IMR-90 (cell line): Measurements from ENCODE around the gene NLRC5. TPM values are rescaled to one million over a fixed set of nuclear protein-coding genes. Genes with fewer than 3 reads are reported as not detected.

Experiments used
- ATAC-seq: fragments of 200-7000 bp; cut with Tn5 transposase; 2 replicates; pipeline ENCODE4 v1.9.1; 2020; ENCODE audit warnings: low read depth, mild to moderate bottlenecking, moderate library complexity
- BruUV-seq: library from RNA; stranded (reverse); fragments of 400-500 nt; replicated peaks from 2 replicates; lab custom pipeline; 2021; lab: Mats Ljungman, UMichigan
- CTCF ChIA-PET: fragments of 300-600 bp; formaldehyde crosslinking; extraction: SDS; loops from one replicate; lab custom pipeline; 2021; ENCODE audit warnings: antibody characterized with exemption; lab: Yijun Ruan, JAX
- POLR2A ChIA-PET: fragments of 300-600 bp; sonication (Branson Sonifier 250); formaldehyde crosslinking; loops from one replicate; lab custom pipeline; 2022; ENCODE audit warnings: antibody characterized with exemption; ENCODE audit not compliant: unreplicated experiment; lab: Charles Lee
- DNase-seq: peaks from one replicate; pipeline ENCODE4 v3.0.0; 2013
- H2AFZ ChIP-seq: replicated peaks from 2 replicates; pipeline ENCODE3; 2013; ENCODE audit warnings: low read length, mild to moderate bottlenecking; ENCODE audit not compliant: poor library complexity
- H2AK5ac ChIP-seq: 2 replicates; pipeline ENCODE4 v1.6.1; 2013; ENCODE audit warnings: low read depth, low read length, inconsistent platforms
- H2AK9ac ChIP-seq: replicated peaks from 2 replicates; pipeline ENCODE3; 2013; ENCODE audit warnings: mild to moderate bottlenecking, low read depth, low read length, moderate library complexity; ENCODE audit not compliant: poor library complexity
- H2BK120ac ChIP-seq: 2 replicates; pipeline ENCODE4 v1.6.1; 2013; ENCODE audit warnings: low read depth, low read length, inconsistent platforms
- H2BK15ac ChIP-seq: 3 replicates; pipeline ENCODE4 v1.6.1; 2013; ENCODE audit warnings: low read depth, low read length, inconsistent platforms
- H2BK20ac ChIP-seq: 2 replicates; pipeline ENCODE4 v1.6.1; 2013; ENCODE audit warnings: low read depth, mild to moderate bottlenecking, inconsistent platforms, low read length, moderate library complexity
- H2BK5ac ChIP-seq: 2 replicates; pipeline ENCODE4 v1.6.1; 2013; ENCODE audit warnings: mild to moderate bottlenecking, low read depth, low read length, inconsistent platforms; ENCODE audit not compliant: poor library complexity, severe bottlenecking
- H3K14ac ChIP-seq: replicated peaks from 2 replicates; pipeline ENCODE4 v1.6.1; 2013; ENCODE audit warnings: low read depth, low read length, inconsistent platforms
- H3K18ac ChIP-seq: 2 replicates; pipeline ENCODE4 v1.6.1; 2013; ENCODE audit warnings: low read depth, low read length, control low read depth
- H3K23ac ChIP-seq: 2 replicates; pipeline ENCODE4 v1.6.1; 2013; ENCODE audit warnings: low read depth, low read length, inconsistent platforms
- H3K27ac ChIP-seq: 2 replicates; pipeline ENCODE4 v1.5.1; 2013; ENCODE audit warnings: mild to moderate bottlenecking, control low read depth, low read length; ENCODE audit not compliant: insufficient read depth
- H3K27me3 ChIP-seq: 2 replicates; pipeline ENCODE4 v1.6.1; 2013; ENCODE audit warnings: low read length; ENCODE audit not compliant: control insufficient read depth, insufficient read depth
- H3K36me3 ChIP-seq: 2 replicates; pipeline ENCODE4 v1.6.1; 2013; ENCODE audit warnings: low read length, mixed read lengths; ENCODE audit not compliant: control insufficient read depth, insufficient read depth
- H3K4ac ChIP-seq: 2 replicates; pipeline ENCODE4 v1.6.1; 2013; ENCODE audit warnings: low read depth, low read length, inconsistent platforms
- H3K4me1 ChIP-seq: 2 replicates; pipeline ENCODE4 v1.6.1; 2013; ENCODE audit warnings: low read length, mixed read lengths; ENCODE audit not compliant: control insufficient read depth, insufficient read depth
- H3K4me2 ChIP-seq: 2 replicates; pipeline ENCODE4 v1.6.1; 2013; ENCODE audit warnings: low read depth, mild to moderate bottlenecking, control low read depth, low read length, moderate library complexity
- H3K4me3 ChIP-seq: 2 replicates; pipeline ENCODE4 v1.5.1; 2013; ENCODE audit warnings: low read depth, mild to moderate bottlenecking, control low read depth, low read length, moderate library complexity; ENCODE audit not compliant: insufficient read depth
- H3K56ac ChIP-seq: 2 replicates; pipeline ENCODE4 v1.6.1; 2013; ENCODE audit warnings: low read length, inconsistent platforms; ENCODE audit not compliant: insufficient read depth; ENCODE audit errors: extremely low read depth
- H3K79me1 ChIP-seq, 2 experiments: 2 replicates each; pipeline ENCODE4 v1.6.1; 2013; ENCODE audit warnings: low read length in 2 of 2, inconsistent platforms in 1 of 2, low read depth in 1 of 2
- H3K9ac ChIP-seq: 2 replicates; pipeline ENCODE4 v1.6.1; 2013; ENCODE audit warnings: low read depth, low read length, control low read depth
- H3K9me1 ChIP-seq: 2 replicates; pipeline ENCODE4 v1.6.1; 2013; ENCODE audit warnings: low read length, inconsistent platforms; ENCODE audit not compliant: insufficient read depth
- H3K9me3 ChIP-seq: 2 replicates; pipeline ENCODE4 v1.6.1; 2013; ENCODE audit warnings: low read length; ENCODE audit not compliant: control insufficient read depth, insufficient read depth
- H4K20me1 ChIP-seq: 2 replicates; pipeline ENCODE4 v1.6.1; 2013; ENCODE audit warnings: low read length, inconsistent platforms; ENCODE audit not compliant: insufficient read depth
- H4K5ac ChIP-seq: 2 replicates; pipeline ENCODE4 v1.6.1; 2013; ENCODE audit warnings: mild to moderate bottlenecking, low read depth, low read length, control low read depth
- H4K8ac ChIP-seq, 2 experiments: 2 replicates each; pipeline ENCODE4 v1.6.1; 2013; ENCODE audit warnings: low read depth in 2 of 2, low read length in 2 of 2, control low read depth in 1 of 2, inconsistent platforms in 1 of 2
- H4K91ac ChIP-seq: 2 replicates; pipeline ENCODE4 v1.6.1; 2013; ENCODE audit warnings: low read depth, low read length, inconsistent platforms; ENCODE audit not compliant: insufficient read depth
- BHLHE40 ChIP-seq: fragments of 150-350 bp; IDR thresholded peaks from 2 replicates; pipeline ENCODE4 v1.6.1; 2016; ENCODE audit warnings: mild to moderate bottlenecking, low read depth, low read length
- CHD1 ChIP-seq: IDR thresholded peaks from 2 replicates; pipeline ENCODE4 v1.6.1; 2012; ENCODE audit warnings: low read depth, low read length, improper control_type of control experiment
- CTCF ChIP-seq: conservative IDR thresholded peaks from 2 replicates; pipeline ENCODE4 v1.5.1; 2012; ENCODE audit warnings: mild to moderate bottlenecking, low read depth, low read length, improper control_type of control experiment
- ELK1 ChIP-seq: fragments of 150-350 bp; IDR thresholded peaks from 2 replicates; pipeline ENCODE4 v1.6.1; 2016; ENCODE audit warnings: low read depth, mild to moderate bottlenecking, low read length, moderate library complexity, borderline replicate concordance
- MAFK ChIP-seq: IDR thresholded peaks from 2 replicates; pipeline ENCODE4 v1.6.1; 2012; ENCODE audit warnings: low read depth, low read length, improper control_type of control experiment
- MXI1 ChIP-seq: IDR thresholded peaks from 2 replicates; pipeline ENCODE4 v1.6.1; 2012; ENCODE audit warnings: low read depth, mild to moderate bottlenecking, low read length, moderate library complexity, borderline replicate concordance
- NFE2L2 ChIP-seq: fragments of 150-350 bp; IDR thresholded peaks from 2 replicates; pipeline ENCODE4 v1.6.1; 2016; ENCODE audit warnings: low read depth, mild to moderate bottlenecking, low read length
- RAD21 ChIP-seq: IDR thresholded peaks from 2 replicates; pipeline ENCODE4 v1.6.1; 2012; ENCODE audit warnings: low read length, improper control_type of control experiment
- RFX5 ChIP-seq: IDR thresholded peaks from 2 replicates; pipeline ENCODE4 v1.8.0; 2012; ENCODE audit warnings: low read depth, mild to moderate bottlenecking, low read length, moderate library complexity
- USF2 ChIP-seq: fragments of 150-350 bp; IDR thresholded peaks from 2 replicates; pipeline ENCODE4 v1.6.1; 2017; ENCODE audit warnings: mild to moderate bottlenecking, antibody characterized with exemption, low read length, low read depth
- WGBS, 2 experiments: methylation state at CpG; one replicate each; pipeline versions ENCODE4 v1.1.5 to v1.1.7; 2013; ENCODE audit warnings: missing lambda C conversion rate in 2 of 2; ENCODE audit not compliant: insufficient read length in 1 of 2; ENCODE audit errors: extremely low coverage in 2 of 2; 5-methylcytosine and 5-hydroxymethylcytosine counted together
- dilution Hi-C: fragments of 300-500 bp; cut with HindIII; formaldehyde crosslinking; loops from one replicate; pipeline ENCODE4 v1.14.3; 2018; ENCODE audit warnings: low sequenced_read_pairs; ENCODE audit not compliant: unreplicated experiment
- in situ Hi-C: fragments of 300-500 bp; cut with MboI; formaldehyde crosslinking; loops from 3 replicates; pipeline ENCODE4 v1.14.3; 2019; ENCODE audit warnings: low sequenced_read_pairs, inconsistent platforms, mixed read lengths
- intact Hi-C: fragments of 100-400 bp; cut with micrococcal nuclease; formaldehyde crosslinking; loops from 2 replicates; pipeline ENCODE4 v1.10.0; 2022
- polyA plus RNA-seq, 3 experiments: library from polyadenylated mRNA; depleted of rRNA; stranded (reverse); fragments of >200 nt; gene quantifications; 2 replicates each; pipeline ENCODE4 v1.2.3, GENCODE V29; 2012; ENCODE audit warnings: low replicate concordance in 1 of 3
- total RNA-seq: library from RNA; depleted of rRNA; stranded (reverse); fragments of >200 nt; gene quantifications from 2 replicates; pipeline ENCODE4 v1.2.3, GENCODE V29; 2012

Gene NLRC5
- total and polyA plus RNA-seq, 2 of the 4 experiments (the other 2 are of a cell fraction): 9.1 to 14.9 TPM

GRCh38 chr16:57013902-57014301, 24.5 kb downstream of the NLRC5 start:
- Histone ChIP-seq H3K36me3 (peaks cover 10% of the 10 kb centered on the region), H3K9me3 (peaks cover 2% of the 10 kb centered on the region; the same call in 1 of the 2 replicates), H4K91ac (peak overlapping the region; percentile 17; the same call in 1 of the 2 replicates), H3K9me1 (peaks cover 20% of the 10 kb centered on the region), H3K4me2 (no peak overlapping the region), H4K8ac (peak overlapping the region in 1 of 2 experiments; percentile 48; a peak in 2 of 4 replicates), H3K27ac (no peak overlapping the region), H3K56ac (no peak overlapping the region), H3K14ac (peak overlapping the region; percentile 86; the same call in 1 of the 2 replicates), H3K23ac (peak overlapping the region; percentile 74; the same call in 1 of the 2 replicates), H4K5ac (peak overlapping the region; percentile 63; the same call in 1 of the 2 replicates), H2BK15ac (0 out of 3 replicates have a peak overlapping the region, but pooled peaks have one; percentile 9), H3K4me1 (peaks cover 7% of the 10 kb centered on the region; the same call in 1 of the 2 replicates), H3K9ac (no peak overlapping the region), H3K18ac (peak overlapping the region; percentile 83; the same call in 1 of the 2 replicates), H3K4me3 (no peak overlapping the region), H4K20me1 (no peaks in the 10 kb centered on the region), H2AK5ac (peak overlapping the region; percentile 55; the same call in 1 of the 2 replicates), H2BK20ac (peak overlapping the region; percentile 88; the same call in 1 of the 2 replicates), H3K4ac (peak overlapping the region; percentile 81), H3K79me1 (peaks cover 15 to 58% of the 10 kb centered on the region in 2 experiments), H2AFZ (no peak overlapping the region), H2BK120ac (peak overlapping the region; percentile 77), H2AK9ac (no peak overlapping the region), H3K27me3 (no peaks in the 10 kb centered on the region), H2BK5ac (no peak overlapping the region)
- POLR2A ChIA-PET: no interaction called here
- intact Hi-C loops (no loop called here), in situ Hi-C loops (no loop called here), dilution Hi-C loops (no loop called here)
- TF ChIP-seq USF2 (no peak), RAD21 (no peak), CTCF (no peak), CHD1 (no peak), MAFK (no peak), BHLHE40 (no peak), NFE2L2 (no peak), ELK1 (no peak), MXI1 (no peak), RFX5 (no peak)
- no TSS peak for BruUV-seq
- CTCF ChIA-PET: no interaction called here
- ATAC-seq (no peak), DNase-seq (no peak)
- no CpG with 5 or more reads among the region's 2 CpGs for WGBS, 2 experiments
